A549 (cell line): ENCODE results near the gene GAB1. TPM values are rescaled to one million over a fixed set of nuclear protein-coding genes. Genes with fewer than 3 reads are reported as not detected.

Experiments used
- ATAC-seq, 2 experiments: fragments of 200-7000 bp in 1 of 2; fragments of >200 bp in 1 of 2; cut with Nextera tagmentation in 1 of 2; cut with Tn5 transposase in 1 of 2; 3 replicates each; pipeline versions ENCODE4 v1.8.0 to v1.9.1; 2018 to 2020; ENCODE audit warnings: mild to moderate bottlenecking in 1 of 2, moderate library complexity in 1 of 2
- CTCF ChIA-PET: fragments of 300-600 bp; sonication (Branson Sonifier 250); formaldehyde crosslinking; extraction: SDS; loops from one replicate; lab custom pipeline; 2021; ENCODE audit warnings: antibody characterized with exemption, inconsistent platforms; lab: Yijun Ruan, JAX
- POLR2A ChIA-PET: fragments of 350-600 bp; formaldehyde crosslinking; extraction: SDS; loops from one replicate; lab custom pipeline; 2021; ENCODE audit warnings: antibody characterized with exemption, inconsistent platforms; lab: Yijun Ruan, JAX
- DNase-seq, 2 experiments: peaks; one replicate each; pipeline versions ENCODE4 v3.0.0 to v3.0.0-alpha.2; 2011 to 2016; ENCODE audit warnings: low read depth in 1 of 2, low spot score in 1 of 2
- FAIRE-seq: peaks from 2 replicates; lab custom pipeline; 2011; peaks lifted over from hg19 to GRCh38; lab: Jason Lieb, UNC
- H3K27ac ChIP-seq, 2 experiments: fragments of >200 bp; sonication (Bioruptor Twin); formaldehyde crosslinking; 3 replicates each; pipeline ENCODE4 v1.5.1; 2016 to 2017
- H3K4me1 ChIP-seq: fragments of >200 bp; sonication (Bioruptor Twin); formaldehyde crosslinking; 3 replicates; pipeline ENCODE4 v1.6.1; 2016
- H3K4me2 ChIP-seq: fragments of >200 bp; sonication (Bioruptor Twin); formaldehyde crosslinking; 3 replicates; pipeline ENCODE4 v1.6.1; 2016
- H3K4me3 ChIP-seq: fragments of >200 bp; sonication (Bioruptor Twin); formaldehyde crosslinking; 3 replicates; pipeline ENCODE4 v1.5.1; 2016
- H3K9me3 ChIP-seq: fragments of >200 bp; sonication (Bioruptor Twin); formaldehyde crosslinking; 3 replicates; pipeline ENCODE4 v1.6.1; 2016
- CEBPB ChIP-seq, 2 experiments: fragments of >200 bp in 1 of 2; sonication (Bioruptor Twin) in 1 of 2; formaldehyde crosslinking in 1 of 2; IDR thresholded peaks; 2 replicates each; pipeline ENCODE4 v1.6.1; 2012 to 2016
- GATA3 ChIP-seq: IDR thresholded peaks from 2 replicates; pipeline ENCODE4 v1.6.1; 2012; ENCODE audit warnings: borderline replicate concordance
- HEYL ChIP-seq: fragments of 250-450 bp; sonication (Bioruptor Pico); IDR thresholded peaks from 2 replicates; pipeline ENCODE4 v1.8.0; 2021; ENCODE audit warnings: mild to moderate bottlenecking, moderate library complexity
- HOXB5 ChIP-seq: fragments of 250-450 bp; sonication (Bioruptor Pico); IDR thresholded peaks from 2 replicates; pipeline ENCODE4 v1.5.0; 2020; ENCODE audit warnings: mild to moderate bottlenecking, moderate library complexity
- JUN ChIP-seq, 2 experiments: fragments of >200 bp; sonication (Bioruptor Twin); formaldehyde crosslinking; IDR thresholded peaks; 2 replicates in 1 of 2; 3 replicates in 1 of 2; pipeline ENCODE4 v1.6.1; 2016 to 2017
- KDM5A ChIP-seq: fragments of 200-600 bp; sonication (generic); IDR thresholded peaks from 2 replicates; pipeline ENCODE4 v1.6.1; 2016; ENCODE audit warnings: antibody characterized with exemption, mild to moderate bottlenecking
- RARB ChIP-seq: fragments of 250-450 bp; sonication (Bioruptor Pico); IDR thresholded peaks from 2 replicates; pipeline ENCODE4 v1.8.0; 2021; ENCODE audit warnings: mild to moderate bottlenecking, moderate library complexity
- SREBF2 ChIP-seq: fragments of 450-650 bp; IDR thresholded peaks from 2 replicates; pipeline ENCODE4 v1.6.1; 2014; ENCODE audit warnings: mild to moderate bottlenecking, moderate library complexity
- TFCP2L1 ChIP-seq: fragments of 250-450 bp; sonication (Bioruptor Pico); IDR thresholded peaks from 2 replicates; pipeline ENCODE4 v1.5.0; 2021; ENCODE audit warnings: mild to moderate bottlenecking
- ZFP36 ChIP-seq: fragments of 450-650 bp; IDR thresholded peaks from 2 replicates; pipeline ENCODE4 v1.6.1; 2014; ENCODE audit warnings: borderline replicate concordance; ENCODE audit not compliant: partially characterized antibody
- ZSCAN20 ChIP-seq: fragments of 250-450 bp; sonication (Bioruptor Pico); IDR thresholded peaks from 2 replicates; pipeline ENCODE4 v1.8.0; 2022; ENCODE audit warnings: mild to moderate bottlenecking, moderate library complexity
- WGBS: methylation state at CpG from one replicate; pipeline ENCODE4 v1.1.6; 2017; ENCODE audit errors: missing lambda C conversion rate; 5-methylcytosine and 5-hydroxymethylcytosine counted together
- polyA plus RNA-seq, 4 experiments: library from polyadenylated mRNA; depleted of rRNA in 3 of 4; stranded (reverse); fragments of >200 nt; fragmentation: RNase III in 1 of 4; extraction: RNeasy Plus Mini Kit Qiagen cat#74134 plus additional on column Dnase treatment in 1 of 4; gene quantifications; 2 replicates in 3 of 4; 3 replicates in 1 of 4; pipeline ENCODE4 v1.2.3, GENCODE V29; 2011 to 2017
- TF ChIP-seq, protein P1 (sequence below): IDR thresholded peaks from 2 replicates; pipeline ENCODE4 v1.6.1; 2012
- TF ChIP-seq, protein P2 (sequence below): fragments of 200-600 bp; sonication (generic); IDR thresholded peaks from 2 replicates; pipeline ENCODE4 v1.6.1; 2016; ENCODE audit warnings: antibody characterized with exemption, mild to moderate bottlenecking, moderate library complexity
- TF ChIP-seq, protein P3 (sequence below): fragments of 450-650 bp; IDR thresholded peaks from 2 replicates; pipeline ENCODE4 v1.6.1; 2014; ENCODE audit warnings: antibody characterized with exemption
- TF ChIP-seq, protein P4 (sequence below): IDR thresholded peaks from 2 replicates; pipeline ENCODE4 v1.6.1; 2012; ENCODE audit warnings: low read depth, borderline replicate concordance
- TF ChIP-seq, protein P5 (sequence below): fragments of >200 bp; sonication (Bioruptor Twin); formaldehyde crosslinking; IDR thresholded peaks from 3 replicates; pipeline ENCODE4 v1.5.1; 2016
- TF ChIP-seq, protein P6 (sequence below): fragments of 250-450 bp; sonication (Bioruptor Pico); IDR thresholded peaks from 2 replicates; pipeline ENCODE4 v1.5.0; 2021; ENCODE audit warnings: mild to moderate bottlenecking, moderate library complexity, borderline replicate concordance

The GAB1 gene
- polyA plus RNA-seq, 2 of the 4 experiments (the other 2 are of a cell fraction): 2.3 to 3.6 TPM

DNA sequence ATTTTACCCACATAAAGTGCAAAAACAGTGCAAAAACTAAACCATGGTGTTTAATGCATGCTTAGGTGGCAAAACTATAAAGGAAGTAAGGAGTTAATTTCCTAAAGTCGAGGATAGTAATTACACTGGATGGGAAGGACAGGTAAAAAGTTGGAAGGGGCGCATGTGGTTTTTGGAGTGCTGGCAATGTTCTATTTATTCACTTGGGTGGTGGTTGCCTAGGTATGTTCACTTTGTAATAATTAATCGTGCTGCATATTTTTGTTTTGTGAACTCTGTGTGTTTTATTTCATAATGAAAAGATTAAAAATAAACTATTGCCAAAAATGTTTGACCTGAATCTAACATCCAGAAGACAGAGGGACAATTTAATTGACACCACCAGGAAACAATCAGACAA, 144.7 kb downstream of the GAB1 start:
- POLR2A ChIA-PET: no interaction called here
- no peak overlapping the region for H3K4me3 ChIP-seq
- TF ChIP-seq CEBPB (IDR thresholded peaks at IDR 0.05) (no peak), ZFP36 (no peak), KDM5A (no peak), GATA3 (no peak), SREBF2 (no peak), HEYL (CRISPR knock-in tag) (no peak), ZSCAN20 (CRISPR knock-in tag) (no peak), HOXB5 (CRISPR knock-in tag) (no peak), TFCP2L1 (no peak), JUN (IDR thresholded peaks at IDR 0.05) (no peak), RARB (CRISPR knock-in tag) (no peak)
- TF ChIP-seq, protein P1, sequence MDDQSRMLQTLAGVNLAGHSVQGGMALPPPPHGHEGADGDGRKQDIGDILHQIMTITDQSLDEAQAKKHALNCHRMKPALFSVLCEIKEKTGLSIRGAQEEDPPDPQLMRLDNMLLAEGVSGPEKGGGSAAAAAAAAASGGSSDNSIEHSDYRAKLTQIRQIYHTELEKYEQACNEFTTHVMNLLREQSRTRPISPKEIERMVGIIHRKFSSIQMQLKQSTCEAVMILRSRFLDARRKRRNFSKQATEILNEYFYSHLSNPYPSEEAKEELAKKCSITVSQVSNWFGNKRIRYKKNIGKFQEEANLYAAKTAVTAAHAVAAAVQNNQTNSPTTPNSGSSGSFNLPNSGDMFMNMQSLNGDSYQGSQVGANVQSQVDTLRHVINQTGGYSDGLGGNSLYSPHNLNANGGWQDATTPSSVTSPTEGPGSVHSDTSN: no peak
- TF ChIP-seq, protein P2, sequence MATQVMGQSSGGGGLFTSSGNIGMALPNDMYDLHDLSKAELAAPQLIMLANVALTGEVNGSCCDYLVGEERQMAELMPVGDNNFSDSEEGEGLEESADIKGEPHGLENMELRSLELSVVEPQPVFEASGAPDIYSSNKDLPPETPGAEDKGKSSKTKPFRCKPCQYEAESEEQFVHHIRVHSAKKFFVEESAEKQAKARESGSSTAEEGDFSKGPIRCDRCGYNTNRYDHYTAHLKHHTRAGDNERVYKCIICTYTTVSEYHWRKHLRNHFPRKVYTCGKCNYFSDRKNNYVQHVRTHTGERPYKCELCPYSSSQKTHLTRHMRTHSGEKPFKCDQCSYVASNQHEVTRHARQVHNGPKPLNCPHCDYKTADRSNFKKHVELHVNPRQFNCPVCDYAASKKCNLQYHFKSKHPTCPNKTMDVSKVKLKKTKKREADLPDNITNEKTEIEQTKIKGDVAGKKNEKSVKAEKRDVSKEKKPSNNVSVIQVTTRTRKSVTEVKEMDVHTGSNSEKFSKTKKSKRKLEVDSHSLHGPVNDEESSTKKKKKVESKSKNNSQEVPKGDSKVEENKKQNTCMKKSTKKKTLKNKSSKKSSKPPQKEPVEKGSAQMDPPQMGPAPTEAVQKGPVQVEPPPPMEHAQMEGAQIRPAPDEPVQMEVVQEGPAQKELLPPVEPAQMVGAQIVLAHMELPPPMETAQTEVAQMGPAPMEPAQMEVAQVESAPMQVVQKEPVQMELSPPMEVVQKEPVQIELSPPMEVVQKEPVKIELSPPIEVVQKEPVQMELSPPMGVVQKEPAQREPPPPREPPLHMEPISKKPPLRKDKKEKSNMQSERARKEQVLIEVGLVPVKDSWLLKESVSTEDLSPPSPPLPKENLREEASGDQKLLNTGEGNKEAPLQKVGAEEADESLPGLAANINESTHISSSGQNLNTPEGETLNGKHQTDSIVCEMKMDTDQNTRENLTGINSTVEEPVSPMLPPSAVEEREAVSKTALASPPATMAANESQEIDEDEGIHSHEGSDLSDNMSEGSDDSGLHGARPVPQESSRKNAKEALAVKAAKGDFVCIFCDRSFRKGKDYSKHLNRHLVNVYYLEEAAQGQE: no peak
- TF ChIP-seq, protein P3, sequence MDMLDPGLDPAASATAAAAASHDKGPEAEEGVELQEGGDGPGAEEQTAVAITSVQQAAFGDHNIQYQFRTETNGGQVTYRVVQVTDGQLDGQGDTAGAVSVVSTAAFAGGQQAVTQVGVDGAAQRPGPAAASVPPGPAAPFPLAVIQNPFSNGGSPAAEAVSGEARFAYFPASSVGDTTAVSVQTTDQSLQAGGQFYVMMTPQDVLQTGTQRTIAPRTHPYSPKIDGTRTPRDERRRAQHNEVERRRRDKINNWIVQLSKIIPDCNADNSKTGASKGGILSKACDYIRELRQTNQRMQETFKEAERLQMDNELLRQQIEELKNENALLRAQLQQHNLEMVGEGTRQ: no peak
- TF ChIP-seq, protein P4, sequence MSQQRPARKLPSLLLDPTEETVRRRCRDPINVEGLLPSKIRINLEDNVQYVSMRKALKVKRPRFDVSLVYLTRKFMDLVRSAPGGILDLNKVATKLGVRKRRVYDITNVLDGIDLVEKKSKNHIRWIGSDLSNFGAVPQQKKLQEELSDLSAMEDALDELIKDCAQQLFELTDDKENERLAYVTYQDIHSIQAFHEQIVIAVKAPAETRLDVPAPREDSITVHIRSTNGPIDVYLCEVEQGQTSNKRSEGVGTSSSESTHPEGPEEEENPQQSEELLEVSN: no peak
- TF ChIP-seq, protein P5, sequence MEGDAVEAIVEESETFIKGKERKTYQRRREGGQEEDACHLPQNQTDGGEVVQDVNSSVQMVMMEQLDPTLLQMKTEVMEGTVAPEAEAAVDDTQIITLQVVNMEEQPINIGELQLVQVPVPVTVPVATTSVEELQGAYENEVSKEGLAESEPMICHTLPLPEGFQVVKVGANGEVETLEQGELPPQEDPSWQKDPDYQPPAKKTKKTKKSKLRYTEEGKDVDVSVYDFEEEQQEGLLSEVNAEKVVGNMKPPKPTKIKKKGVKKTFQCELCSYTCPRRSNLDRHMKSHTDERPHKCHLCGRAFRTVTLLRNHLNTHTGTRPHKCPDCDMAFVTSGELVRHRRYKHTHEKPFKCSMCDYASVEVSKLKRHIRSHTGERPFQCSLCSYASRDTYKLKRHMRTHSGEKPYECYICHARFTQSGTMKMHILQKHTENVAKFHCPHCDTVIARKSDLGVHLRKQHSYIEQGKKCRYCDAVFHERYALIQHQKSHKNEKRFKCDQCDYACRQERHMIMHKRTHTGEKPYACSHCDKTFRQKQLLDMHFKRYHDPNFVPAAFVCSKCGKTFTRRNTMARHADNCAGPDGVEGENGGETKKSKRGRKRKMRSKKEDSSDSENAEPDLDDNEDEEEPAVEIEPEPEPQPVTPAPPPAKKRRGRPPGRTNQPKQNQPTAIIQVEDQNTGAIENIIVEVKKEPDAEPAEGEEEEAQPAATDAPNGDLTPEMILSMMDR: no peak
- TF ChIP-seq, protein P6, sequence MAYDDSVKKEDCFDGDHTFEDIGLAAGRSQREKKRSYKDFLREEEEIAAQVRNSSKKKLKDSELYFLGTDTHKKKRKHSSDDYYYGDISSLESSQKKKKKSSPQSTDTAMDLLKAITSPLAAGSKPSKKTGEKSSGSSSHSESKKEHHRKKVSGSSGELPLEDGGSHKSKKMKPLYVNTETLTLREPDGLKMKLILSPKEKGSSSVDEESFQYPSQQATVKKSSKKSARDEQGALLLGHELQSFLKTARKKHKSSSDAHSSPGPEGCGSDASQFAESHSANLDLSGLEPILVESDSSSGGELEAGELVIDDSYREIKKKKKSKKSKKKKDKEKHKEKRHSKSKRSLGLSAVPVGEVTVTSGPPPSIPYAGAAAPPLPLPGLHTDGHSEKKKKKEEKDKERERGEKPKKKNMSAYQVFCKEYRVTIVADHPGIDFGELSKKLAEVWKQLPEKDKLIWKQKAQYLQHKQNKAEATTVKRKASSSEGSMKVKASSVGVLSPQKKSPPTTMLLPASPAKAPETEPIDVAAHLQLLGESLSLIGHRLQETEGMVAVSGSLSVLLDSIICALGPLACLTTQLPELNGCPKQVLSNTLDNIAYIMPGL (CRISPR knock-in tag): no peak
- FAIRE-seq: no peak
- no peak for ATAC-seq
- no peak overlapping the region for H3K27ac ChIP-seq
- 47% methylated on average over 3 of the region's 3 CpGs for WGBS
- no peaks in the 10 kb centered on the region for H3K4me1 ChIP-seq
- no peaks in the 10 kb centered on the region for H3K9me3 ChIP-seq
- CTCF ChIA-PET: interaction anchor here (1.3 kb wide), 1 partner anchor 77 kb away, joined by 3 read pairs; no protein-coding TSS in a partner anchor
- H3K4me2 ChIP-seq: no peak overlapping the region
- no peak for DNase-seq
